ENCODE data around the gene PLCL1.

GRCh38 chr2:198066597-198066996 is 262.2 kb downstream of the PLCL1 start:
- TF ChIP-seq CTCF (IDR thresholded peaks at IDR 0.05) = no peak
- no peak for TF ChIP-seq POLR2A (IDR thresholded peaks at IDR 0.05)

All from adrenal gland (tissue), 5 donors.